Esophagus squamous epithelium (tissue), 4 donors: Measurements from ENCODE around the gene AAMP.

Experiments used
- POLR2A ChIP-seq, 4 donors: fragments of 450-650 bp; IDR thresholded peaks; one replicate each; pipeline ENCODE4 v1.6.1; 2017; ENCODE audit warnings: antibody characterized with exemption in 4 of 4, mild to moderate bottlenecking in 4 of 4, moderate library complexity in 3 of 4
- TF ChIP-seq, protein P1 (sequence below), 6 experiments: fragments of 450-650 bp in 4 of 6; fragments of 200-600 bp in 2 of 6; sonication (generic) in 2 of 6; IDR thresholded peaks; one replicate each; pipeline ENCODE4 v1.5.1; 2016 to 2019; ENCODE audit warnings: antibody characterized with exemption in 6 of 6, mild to moderate bottlenecking in 4 of 6, moderate library complexity in 4 of 6

- TF ChIP-seq, protein P1, sequence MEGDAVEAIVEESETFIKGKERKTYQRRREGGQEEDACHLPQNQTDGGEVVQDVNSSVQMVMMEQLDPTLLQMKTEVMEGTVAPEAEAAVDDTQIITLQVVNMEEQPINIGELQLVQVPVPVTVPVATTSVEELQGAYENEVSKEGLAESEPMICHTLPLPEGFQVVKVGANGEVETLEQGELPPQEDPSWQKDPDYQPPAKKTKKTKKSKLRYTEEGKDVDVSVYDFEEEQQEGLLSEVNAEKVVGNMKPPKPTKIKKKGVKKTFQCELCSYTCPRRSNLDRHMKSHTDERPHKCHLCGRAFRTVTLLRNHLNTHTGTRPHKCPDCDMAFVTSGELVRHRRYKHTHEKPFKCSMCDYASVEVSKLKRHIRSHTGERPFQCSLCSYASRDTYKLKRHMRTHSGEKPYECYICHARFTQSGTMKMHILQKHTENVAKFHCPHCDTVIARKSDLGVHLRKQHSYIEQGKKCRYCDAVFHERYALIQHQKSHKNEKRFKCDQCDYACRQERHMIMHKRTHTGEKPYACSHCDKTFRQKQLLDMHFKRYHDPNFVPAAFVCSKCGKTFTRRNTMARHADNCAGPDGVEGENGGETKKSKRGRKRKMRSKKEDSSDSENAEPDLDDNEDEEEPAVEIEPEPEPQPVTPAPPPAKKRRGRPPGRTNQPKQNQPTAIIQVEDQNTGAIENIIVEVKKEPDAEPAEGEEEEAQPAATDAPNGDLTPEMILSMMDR (IDR thresholded peaks at IDR 0.05) = no peak
- no peak for TF ChIP-seq POLR2A (IDR thresholded peaks at IDR 0.05)
These were observed 30.2 kb upstream of the AAMP start for GRCh38 chr2:218300141-218300540.
